ENCODE data around the gene CSRP1. TPM values are rescaled to one million over a fixed set of nuclear protein-coding genes. Genes with fewer than 3 reads are reported as not detected.

CSRP1 gene
- total RNA-seq, 1 donor from 2014 or later = 253 TPM

GRCh38 chr1:201455098-201455497, 51.8 kb downstream of the CSRP1 start:
- no peak for DNase-seq (ENCODE audit: low read depth)

- no peak for DNase-seq (ENCODE audit: low read depth)
Measured at GRCh38 chr1:201454608-201455007, 52.3 kb downstream of the CSRP1 start.

GRCh38 chr1:201452866-201453265, 54.1 kb downstream of the CSRP1 start:
- DNase-seq (ENCODE audit: low read depth) = no peak

- DNase-seq (ENCODE audit: low read depth) = peak; percentile 34
Measured at GRCh38 chr1:201450721-201451291, 56.1 kb downstream of the CSRP1 start.

- DNase-seq (ENCODE audit: low read depth) = no peak
Measured at GRCh38 chr1:201448990-201449389, 57.9 kb downstream of the CSRP1 start.

- DNase-seq (ENCODE audit: low read depth) = peak; percentile 52
Measured at GRCh38 chr1:201447903-201448871, 58.7 kb downstream of the CSRP1 start.

- no peak for DNase-seq (ENCODE audit: low read depth)
Measured at GRCh38 chr1:201445310-201445709, 61.6 kb downstream of the CSRP1 start.

- DNase-seq (ENCODE audit: low read depth) = no peak
Measured at GRCh38 chr1:201444792-201445191, 62.1 kb downstream of the CSRP1 start.

- DNase-seq (ENCODE audit: low read depth) = no peak
Measured at GRCh38 chr1:201443747-201444146, 63.2 kb downstream of the CSRP1 start.

- DNase-seq (ENCODE audit: low read depth) = no peak
Measured at GRCh38 chr1:201436969-201437368, 70.0 kb downstream of the CSRP1 start.

GRCh38 chr1:201436393-201436792, 70.5 kb downstream of the CSRP1 start:
- no peak for DNase-seq (ENCODE audit: low read depth)

GRCh38 chr1:201434266-201434665, 72.7 kb downstream of the CSRP1 start:
- no peak for DNase-seq (ENCODE audit: low read depth)

GRCh38 chr1:201433609-201434008, 73.3 kb downstream of the CSRP1 start:
- DNase-seq (ENCODE audit: low read depth) = no peak

Other genes starting within 250 kb of the CSRP1 start
- gene PKP1, start 223.6 kb downstream of the CSRP1 start, total RNA-seq = 0.15 and 3.3 TPM in 2 replicates
- gene TNNT2, start 129.4 kb downstream of the CSRP1 start, total RNA-seq = 0.25 and 0.69 TPM in 2 replicates
- gene LAD1, start 107.8 kb downstream of the CSRP1 start, total RNA-seq = 51.6 and 68.6 TPM in 2 replicates
- gene TNNI1, start 85.4 kb downstream of the CSRP1 start, total RNA-seq = under 0.01 TPM in 1 of 2 replicates, not detected in the other
- 65.5 and 126 TPM in 2 replicates for gene PHLDA3, start 37.9 kb downstream of the CSRP1 start, total RNA-seq
- gene NAV1, start 32.0 kb upstream of the CSRP1 start, total RNA-seq = 5.2 and 17.1 TPM in 2 replicates

All from renal cortical epithelial cell (primary cell).